ENCODE measurements around the gene PPARG.
"Not testable (repeated sequence)": the region's sequence is repeated elsewhere in the genome, so short reads cannot be mapped to it uniquely, and the experiment has no call there.

Gene PPARG

DNA sequence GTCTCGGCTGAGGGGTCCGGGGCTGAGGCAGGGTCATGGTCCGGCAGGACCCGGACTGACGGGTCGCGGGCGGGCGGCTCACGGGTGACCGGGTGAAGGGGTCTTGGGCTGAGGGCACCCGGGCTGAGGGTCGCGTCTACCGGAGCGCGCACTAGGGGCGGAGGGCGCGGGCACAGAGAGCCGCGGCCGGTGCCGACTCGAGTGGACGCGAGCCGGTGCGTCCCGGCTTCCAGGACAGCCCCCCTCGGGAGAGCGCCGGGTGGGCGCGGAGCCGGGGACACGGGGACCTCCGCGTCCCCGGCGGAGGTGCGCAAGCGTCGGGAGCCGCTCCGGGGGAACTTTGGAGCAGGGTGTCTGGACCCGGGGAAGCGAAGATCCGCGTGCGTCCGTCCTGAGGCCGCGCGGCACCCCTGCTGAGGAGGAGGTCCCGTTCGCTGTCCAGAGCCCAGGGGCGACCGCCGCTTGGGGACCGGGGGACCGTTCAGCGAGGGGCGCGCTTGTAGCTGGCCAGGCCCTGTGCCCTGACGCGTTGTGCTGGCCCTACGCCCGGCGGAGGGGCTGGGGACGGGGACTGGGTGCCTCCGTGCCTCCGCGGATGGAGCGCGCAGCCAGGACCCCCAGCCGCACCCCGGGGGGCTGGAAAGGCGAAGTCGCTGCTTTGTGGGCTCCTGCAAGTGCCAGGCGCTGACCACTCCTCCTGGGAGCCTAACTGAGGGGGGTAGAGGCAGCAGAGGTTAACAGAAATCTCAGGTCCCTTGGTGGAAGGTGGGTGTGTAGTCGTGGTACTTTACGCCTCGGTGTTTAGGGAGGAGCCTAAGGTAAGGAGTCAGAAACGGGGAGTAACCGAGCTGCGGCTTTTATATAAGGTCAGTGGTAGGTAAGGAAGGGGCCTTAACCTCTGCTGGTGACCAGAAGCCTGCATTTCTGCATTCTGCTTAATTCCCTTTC lies at the start of gene PPARG:
Gene PPARG (plus strand): TSS at position 889 of the 948 bp plus-strand sequence. CDS start 90,642 bp downstream, outside the sequence.
- DNase-seq (ENCODE audit: low read depth), result no peak

DNA sequence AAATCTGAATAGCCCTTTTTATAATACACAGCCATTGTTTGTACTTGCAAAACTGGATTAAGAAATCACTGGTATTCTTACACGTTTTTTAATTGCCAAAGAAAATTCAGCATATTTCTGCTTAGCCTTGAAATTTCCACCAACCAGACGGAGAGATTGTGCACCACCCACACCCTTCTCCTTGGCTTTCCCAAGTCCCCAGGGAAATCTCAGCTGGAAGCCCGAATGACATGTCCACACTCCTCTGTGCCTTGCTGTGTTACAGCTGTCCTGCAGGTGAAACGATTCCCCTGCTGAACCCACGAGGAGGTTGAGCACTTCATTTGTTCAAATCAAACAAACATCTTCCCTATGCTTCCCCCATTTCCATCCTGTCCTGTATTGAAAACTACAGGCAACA lies 49.6 kb upstream of the PPARG start:
- no peak for DNase-seq (ENCODE audit: low read depth)

DNA sequence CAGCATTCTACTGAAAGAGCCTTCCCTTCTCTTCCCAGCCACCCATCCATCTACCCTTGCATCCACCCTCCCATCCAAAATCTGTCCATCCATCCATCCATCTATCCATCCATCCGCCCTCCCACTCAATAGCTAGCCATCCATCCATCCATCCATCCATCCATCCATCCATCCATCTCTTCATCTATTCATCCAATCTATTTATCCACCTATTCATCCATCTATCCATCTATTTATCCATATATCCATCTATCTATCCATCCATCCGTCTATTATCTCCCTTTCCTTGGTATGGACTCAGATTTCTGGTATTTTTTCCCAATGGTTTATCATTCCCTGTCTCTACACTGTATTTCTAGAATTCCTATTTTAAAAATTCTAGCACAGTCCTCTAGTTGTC lies 46.1 kb upstream of the PPARG start:
- DNase-seq (ENCODE audit: low read depth), result no peak

DNA sequence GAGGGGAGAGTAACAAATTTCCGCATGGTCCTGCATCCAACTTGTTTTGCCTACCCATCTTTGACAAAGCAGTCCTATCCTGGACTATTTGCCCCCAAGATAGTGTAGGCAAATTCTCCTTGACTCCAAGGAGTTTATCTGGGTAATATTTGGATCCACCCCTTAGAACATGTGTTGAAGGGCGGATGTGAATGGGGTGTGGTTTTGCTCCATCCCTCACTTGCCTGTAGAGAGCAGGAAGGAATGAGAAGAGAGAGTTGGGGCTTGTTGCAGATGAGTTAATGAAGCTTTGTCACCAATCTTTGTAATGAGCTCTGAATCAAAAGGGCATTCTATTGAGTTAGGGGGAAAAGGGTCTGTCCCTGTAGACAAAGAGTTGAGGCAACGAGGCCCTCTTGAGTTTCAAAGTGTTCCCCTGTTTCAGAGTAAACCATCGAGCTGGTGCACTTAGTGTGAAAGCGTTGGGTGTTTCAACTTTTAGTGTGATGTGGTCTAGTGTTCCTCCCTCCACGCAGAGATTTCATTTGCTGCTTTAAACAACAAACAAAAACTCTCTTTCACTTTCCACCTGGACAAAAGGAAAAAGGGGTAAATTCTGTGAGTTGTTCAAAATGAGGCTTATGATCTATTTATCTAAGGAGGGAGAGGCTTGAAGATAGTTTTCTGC lies 42.2 kb upstream of the PPARG start:
- DNase-seq (ENCODE audit: low read depth), result no peak

DNA sequence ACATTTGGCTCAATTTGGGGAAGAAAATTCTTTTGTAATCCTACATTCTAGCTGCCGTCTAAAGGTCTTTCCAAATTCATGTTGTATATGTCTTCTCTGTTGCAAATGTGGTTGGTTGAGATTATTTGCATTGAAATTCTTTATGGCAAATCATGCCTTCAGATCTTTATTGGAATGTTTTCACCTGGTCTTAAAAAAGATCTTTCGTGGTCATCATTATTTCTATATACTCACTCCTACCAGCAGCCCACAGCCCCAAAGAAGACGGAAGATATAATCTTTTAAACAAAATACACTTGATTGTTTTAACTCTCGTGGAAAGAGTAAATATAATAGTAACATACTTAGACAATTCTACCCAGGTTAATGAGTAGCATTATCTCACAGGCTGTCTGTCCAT lies 41.5 kb upstream of the PPARG start:
- DNase-seq (ENCODE audit: low read depth), result no peak

DNA sequence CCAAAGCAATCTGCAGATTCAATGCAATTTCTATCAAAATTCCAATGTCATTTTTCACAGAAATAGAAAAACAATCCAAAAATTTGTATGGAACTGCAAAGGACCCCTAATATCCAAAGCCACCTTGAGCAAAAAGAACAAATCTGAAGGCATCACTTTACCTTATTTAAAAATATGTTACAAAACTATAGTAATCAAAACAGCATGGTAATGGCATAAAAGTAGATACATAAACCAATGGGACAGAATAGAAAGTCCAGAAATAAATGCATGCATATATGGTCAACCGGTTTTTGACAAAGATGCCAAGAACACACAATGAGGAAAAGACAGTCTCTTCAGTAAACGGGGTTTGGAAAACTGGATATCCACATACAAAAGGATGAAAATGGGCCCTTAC lies 39.4 kb upstream of the PPARG start:
- no peak for DNase-seq (ENCODE audit: low read depth)

DNA sequence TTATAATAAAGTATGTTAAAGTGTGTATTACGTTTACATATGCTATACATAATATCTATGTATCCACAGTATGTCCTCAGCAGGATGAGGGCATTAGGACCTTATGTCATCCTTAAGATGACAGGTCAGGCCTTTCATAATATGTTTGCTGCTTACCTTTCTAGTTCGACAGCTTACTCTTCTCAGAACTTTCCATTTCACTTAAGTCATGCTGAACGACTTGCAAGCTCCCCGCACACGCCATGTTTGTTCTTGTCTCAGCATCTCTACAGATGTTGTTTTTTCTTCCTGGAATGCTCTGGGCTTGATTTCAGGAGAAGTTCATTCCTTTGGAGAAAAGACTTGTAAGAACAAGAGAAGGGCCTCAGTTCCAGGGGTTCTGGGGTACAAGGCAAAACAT lies 36.0 kb upstream of the PPARG start:
- DNase-seq (ENCODE audit: low read depth), result no peak

DNA sequence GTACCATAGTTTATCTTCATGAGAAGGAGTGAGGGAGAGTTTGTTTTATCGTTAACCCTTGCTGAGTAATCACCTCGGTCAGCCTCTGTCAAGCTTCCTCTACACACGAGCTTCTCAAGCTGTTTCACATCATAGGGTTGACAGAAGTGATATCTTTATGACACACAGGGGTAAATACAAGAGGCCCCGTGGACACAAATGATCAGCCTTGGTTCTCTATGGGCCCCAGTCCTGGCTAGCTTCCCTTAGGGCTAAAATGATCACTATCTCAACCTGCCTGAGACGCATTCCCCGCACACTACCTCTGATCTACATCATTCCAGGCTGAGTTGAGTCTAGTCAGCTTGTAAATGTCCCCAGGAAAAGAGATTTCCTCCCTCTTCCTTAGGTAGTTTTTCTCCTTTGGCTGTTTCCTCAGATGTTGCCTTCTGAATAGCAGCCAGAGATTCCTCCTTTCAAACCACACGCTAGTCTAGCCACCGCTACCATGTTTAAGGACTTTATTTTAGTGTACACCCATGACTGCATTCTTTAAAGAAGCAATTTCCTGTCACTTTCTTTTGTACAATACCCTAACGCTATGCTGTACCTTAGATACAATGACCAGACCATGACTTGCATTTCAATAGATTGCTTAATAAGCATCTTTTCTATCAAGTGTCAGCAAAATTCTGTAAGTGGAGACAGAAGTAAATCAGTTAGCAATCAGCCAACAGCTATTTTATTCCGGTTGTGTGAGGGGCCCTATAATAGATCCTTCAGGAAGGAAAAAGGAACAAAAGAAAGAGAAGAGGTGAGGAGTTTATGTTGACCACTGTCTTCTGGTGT lies 35.1 kb upstream of the PPARG start:
- no peak for DNase-seq (ENCODE audit: low read depth)

DNA sequence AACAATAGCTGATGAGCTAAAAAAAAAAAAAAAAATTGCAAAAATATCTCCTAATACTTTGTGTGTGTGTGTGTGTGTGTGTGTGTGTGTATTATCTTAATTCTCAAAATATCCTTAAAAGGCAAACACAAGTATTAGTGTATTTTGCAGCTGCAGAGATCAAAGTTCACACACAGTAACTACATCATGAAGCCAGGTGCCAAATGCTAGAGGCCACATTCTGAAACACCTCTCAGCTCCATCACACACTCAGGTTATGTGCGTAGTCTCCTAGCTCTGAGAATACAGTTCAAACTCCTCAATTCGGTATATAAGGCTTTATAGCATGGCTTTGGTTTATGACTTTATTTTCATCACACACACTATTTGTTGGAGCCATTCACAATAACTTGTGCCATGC lies 33.5 kb upstream of the PPARG start:
- no peak for DNase-seq (ENCODE audit: low read depth)

DNA sequence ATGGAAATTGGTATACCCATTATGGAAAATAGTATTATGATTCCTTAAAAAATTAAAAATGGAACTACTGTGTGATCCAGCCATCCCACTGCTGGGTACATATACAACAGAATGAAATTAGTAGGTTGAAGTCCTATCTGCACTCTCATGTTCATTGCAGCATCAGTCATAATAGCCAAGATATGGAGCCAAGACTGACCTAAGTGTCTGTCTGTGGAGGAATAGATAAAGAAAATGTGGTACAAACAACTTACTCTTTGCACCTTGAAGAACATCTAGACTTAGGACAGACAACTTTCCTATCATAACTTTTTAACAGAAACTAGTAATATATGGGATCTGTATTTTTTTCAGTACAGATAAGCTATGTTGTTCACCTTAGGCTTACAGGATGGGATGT lies 30.0 kb upstream of the PPARG start:
- DNase-seq (ENCODE audit: low read depth), result no peak

DNA sequence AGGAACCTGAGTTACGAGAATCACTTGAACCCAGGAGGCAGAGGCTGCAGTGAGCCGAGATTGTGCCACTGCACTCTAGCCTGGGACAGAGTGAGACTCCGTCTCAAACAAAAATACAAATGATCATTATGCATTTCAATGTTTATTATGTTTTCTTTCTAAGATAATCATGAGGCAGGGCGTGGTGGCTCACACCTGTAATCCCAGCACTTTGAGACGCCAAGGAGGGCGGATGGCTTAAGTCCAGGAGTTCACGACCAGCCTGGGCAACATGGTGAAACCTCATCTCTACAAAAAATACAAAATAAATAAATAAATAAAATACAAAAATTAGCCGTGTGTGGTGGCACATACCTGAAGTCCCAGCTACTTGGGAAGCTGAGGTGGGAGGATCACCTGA lies 26.7 kb upstream of the PPARG start:
- not testable (repeated sequence) for DNase-seq (ENCODE audit: low read depth)

DNA sequence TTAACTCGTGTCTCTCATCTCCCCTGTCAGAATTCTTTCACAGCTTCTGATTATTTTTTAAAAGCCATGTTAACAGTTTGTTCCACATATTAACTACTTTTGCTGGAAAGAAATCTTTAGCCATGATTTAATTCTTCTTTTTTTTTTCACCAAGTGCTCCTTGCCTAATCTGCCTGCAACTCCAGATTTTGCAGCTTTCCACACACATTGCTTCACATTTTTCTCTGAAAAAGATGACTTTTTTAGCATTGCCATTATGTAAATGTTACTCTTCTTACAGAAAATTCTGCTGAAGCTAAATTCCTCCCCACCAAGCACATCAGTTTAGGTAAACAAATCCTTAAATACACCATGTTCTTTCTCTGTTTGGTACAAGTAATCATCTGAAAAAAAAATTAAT lies 23.4 kb upstream of the PPARG start:
- DNase-seq (ENCODE audit: low read depth), result no peak

DNA sequence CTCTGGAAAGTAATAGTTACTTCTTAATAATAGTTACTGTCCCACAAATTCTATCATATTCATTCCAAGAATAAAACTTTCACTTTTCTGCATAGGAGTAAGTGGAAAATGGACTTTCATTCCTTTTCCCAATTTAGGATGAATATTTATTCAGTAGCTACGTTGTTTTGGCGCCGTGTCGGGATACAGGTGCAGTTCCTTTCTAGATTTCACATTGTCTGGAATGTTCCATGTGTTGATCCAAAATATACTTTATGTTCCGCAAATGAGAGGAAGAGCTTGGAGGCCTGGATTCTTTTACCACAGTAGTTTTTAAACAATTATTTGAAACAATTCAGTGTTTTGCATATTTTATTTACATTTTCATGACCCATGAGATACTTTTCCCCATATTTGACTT lies 22.8 kb upstream of the PPARG start:
- DNase-seq (ENCODE audit: low read depth), result no peak

DNA sequence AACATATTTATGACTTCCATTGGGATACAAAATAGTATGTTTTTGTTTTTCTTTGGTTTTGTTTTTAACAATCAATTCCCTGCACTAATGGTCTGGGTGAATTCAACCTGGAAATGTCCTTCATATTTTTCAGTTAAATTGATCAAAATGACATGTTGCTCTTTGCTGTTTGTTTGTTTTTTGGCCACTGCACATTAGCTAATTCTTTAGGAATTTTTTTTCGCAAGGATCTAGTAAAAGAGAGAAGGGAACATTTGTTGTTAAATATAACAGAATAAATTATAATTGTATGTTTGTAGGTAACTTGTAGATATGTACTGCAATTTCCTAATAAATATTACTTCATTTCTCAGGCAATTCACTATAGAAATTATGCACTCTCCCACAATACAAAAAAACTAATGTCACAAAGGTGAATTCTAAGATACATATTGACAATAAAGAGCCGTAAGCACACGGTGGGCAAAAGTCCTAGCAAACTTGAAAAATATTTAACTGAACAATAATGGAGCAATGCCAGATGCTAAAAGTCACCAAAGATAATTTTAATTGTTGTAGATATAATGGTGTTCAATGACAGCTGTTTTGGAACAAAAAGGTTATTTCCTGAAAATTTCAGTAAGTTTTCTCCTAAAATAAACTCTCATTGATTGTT lies 21.4 kb upstream of the PPARG start:
- DNase-seq (ENCODE audit: low read depth), result no peak

DNA sequence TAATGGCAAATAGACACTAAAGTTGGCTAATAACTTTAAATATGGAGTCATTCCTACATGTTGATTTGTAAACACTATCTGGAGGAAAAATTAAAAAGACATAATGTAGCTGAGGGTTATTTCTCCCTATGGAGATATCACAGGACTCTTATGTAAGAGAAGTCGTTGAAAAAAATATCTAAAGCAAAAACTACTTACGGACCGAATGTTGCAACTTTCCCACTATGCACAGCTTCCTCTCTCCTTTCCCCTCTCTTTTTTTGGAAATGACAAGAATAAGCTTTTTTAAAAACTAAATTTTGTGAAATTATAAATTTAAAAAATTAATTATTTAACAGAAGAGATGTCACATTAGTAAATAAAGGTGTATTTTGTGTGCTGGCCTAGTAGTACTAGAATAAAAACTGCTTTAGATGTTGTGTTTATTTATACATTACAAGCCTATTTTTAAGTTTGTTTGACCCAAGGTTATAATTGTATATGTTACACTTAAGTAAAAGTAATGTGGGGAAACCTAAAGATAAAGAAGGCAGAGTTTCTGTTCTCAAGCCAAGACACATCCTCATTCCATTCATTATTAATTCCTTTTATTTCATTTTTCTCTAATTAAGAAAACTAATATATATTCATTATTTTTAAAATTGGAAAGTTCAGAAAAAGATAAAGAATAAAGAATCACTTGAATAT lies 20.7 kb upstream of the PPARG start:
- no peak for DNase-seq (ENCODE audit: low read depth)

DNA sequence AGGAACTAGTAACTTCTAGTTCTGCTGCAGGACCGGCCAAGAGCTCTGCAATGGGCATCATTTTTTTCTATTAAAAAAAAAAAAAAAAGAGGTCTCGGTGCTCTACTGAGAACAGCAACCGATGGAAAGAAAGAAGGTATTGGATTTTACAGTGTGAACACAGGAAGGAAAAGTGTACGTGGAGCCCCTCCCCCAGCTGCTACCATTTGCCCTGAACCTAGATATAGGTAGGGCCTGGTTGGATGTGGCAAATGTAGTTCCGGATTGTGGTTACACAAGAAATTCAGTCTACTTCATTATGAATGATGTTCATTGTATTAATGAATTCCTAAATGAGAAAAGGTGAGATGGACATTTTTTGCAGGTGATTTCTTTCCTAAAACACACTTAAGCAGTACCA lies 17.9 kb upstream of the PPARG start:
- DNase-seq (ENCODE audit: low read depth), result no peak

DNA sequence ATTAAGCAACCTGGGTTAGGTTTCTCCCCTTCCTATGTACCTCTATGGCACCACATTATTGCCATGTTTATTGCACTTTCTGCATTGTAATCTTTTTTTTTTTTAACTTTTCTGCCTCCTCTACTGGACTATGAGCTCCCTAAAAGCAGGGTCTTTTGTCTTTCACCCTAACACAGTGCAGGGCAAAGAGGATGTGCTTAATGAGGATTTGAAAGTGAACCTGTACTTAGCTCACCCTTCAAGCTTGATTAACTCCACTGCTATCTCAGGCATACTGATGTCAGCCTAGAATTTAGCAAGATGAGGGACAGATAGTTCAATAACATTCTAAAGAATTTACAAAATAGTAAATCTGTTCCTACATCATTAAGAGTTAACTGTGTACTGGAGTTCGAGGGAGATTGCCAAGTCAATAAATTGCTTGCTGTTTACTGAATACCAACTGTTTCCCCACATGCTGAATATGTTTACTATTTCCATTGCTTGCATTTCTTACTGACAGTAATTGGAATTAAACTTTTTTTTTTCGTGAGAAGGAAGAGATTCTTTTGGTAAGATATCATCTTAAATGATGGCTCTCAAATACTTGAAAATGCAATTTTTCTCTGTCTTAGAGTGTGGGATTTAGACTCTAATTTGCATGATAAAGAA lies 15.7 kb upstream of the PPARG start:
- DNase-seq (ENCODE audit: low read depth), result no peak

DNA sequence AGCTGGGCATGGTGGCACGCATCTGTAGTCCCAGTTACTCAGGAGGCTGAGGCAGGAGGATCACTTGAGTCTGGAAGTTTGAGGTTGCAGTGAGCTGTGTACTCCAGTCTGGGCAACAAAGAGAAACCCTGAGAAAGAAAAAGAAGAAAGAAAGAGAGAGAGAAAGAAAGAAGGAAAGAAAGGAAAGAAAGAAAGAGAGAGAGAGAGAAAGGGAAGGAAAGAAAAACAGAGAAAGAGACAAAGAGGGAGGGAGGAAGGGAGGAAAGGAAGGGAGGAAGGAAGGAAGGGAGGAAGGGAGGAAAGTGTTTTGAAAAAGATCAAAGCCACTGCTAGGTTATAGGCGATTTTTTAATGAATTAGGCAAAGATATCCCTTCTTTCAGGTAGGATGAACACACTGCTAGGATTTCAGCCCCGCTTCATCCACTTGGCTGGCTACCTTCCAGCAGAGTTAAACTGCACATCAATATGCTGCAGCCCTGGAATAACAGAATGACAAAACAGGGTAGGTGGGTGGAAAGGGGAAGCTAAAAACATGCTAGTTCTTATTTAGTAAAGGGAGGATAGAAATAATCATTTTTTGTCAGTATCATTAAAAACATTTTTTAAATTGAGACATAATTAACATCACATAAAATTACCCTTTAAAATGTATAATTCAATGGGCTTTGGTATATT lies 12.8 kb upstream of the PPARG start:
- no peak for DNase-seq (ENCODE audit: low read depth)

DNA sequence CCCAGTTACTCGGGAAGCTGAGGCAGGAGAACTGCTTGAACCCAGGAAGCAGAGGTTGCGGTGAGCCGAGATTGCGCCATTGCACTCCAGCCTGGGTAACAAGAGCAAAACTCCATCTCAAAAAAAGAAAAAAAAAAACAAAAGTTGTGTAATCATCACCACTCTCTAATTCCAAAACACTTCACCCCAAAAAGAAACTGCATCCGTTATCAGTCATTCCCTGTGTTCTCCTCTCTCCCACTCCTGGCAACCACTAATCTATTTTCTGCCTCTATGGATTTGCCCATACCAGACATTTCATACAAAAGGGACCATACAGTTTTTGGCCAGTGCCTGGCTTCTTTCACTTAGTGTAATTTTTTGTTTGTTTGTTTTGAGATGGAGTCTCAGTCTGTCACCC lies 12.0 kb upstream of the PPARG start:
- not testable (repeated sequence) for DNase-seq (ENCODE audit: low read depth)

DNA sequence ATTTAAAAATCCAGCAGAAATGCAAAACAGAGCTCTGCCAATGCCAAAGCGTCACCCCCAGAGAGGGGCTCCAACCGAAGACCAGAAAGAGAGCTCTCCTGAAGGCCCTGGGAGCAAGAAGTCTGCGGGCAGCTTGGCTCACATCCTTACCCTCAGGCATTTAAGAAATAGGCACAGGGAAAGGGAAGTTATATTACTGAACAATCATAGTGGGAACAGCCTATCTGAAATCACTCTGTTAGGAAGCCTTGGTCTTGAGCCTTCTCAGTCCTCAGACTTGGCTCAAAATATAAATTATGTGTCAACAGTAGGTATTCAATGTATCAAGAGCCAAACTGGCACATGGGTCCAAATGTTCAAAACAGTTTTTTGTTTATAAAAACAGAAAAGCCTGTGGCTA lies 10.3 kb upstream of the PPARG start:
- DNase-seq (ENCODE audit: low read depth), result no peak

Measured in HS-5 (cell line).